ENCODE measurements around the gene FNDC11.

The FNDC11 gene

DNA sequence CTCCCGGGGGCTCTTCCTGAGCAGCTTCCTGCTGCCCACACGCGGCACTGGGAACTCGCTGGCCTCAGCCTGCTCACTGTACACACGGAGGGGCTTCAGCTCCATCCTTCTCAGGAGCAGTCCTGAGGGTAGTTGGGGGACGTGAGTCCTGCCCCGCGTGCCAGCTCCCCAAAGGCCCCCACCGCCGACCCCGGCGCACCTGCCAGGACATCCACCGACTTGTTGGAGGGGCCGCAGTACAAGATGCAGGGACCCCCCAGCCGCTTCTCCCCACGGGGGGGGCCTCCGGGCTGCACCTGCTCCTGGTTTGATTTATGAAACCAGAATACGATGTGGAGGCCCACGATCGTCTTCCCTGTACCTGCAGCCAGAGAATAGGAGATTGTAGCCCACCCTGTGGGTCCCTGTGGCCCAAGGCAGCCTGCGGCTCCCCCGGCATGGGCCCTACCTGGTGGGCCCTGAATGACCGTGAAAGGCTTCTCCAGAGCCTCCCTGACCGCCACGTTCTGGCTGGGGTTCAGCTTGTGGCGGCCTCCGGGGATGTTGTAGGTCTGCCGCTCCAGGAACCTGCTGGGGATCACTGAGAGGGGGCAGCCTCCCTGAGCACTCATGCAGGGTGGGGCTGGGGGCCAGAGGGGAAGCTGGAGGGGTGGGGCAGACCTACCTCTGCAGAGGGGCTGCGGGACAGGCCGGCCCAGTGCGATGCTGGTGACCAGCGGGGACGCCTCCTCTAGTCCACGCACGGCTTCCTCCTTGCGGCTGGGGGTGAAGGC is 7.9 kb downstream of the FNDC11 start:
- H3K4me1 Mint-ChIP-seq = no peaks in the 10 kb centered on the region

GRCh38 chr20:63562461-63563224 is 8.7 kb downstream of the FNDC11 start:
- ATAC-seq (no peak), DNase-seq (no peak)
- Mint-ChIP-seq H3K4me1 (peaks cover 7% of the 10 kb centered on the region), H3K4me3 (no peak overlapping the region), H3K27ac (no peak overlapping the region), H3K36me3 (ENCODE audit: low read depth) (peaks cover 3% of the 10 kb centered on the region), H3K27me3 (no peaks in the 10 kb centered on the region), H3K9me3 (no peaks in the 10 kb centered on the region)

More for the DNA sequence above, 7.9 kb downstream of the FNDC11 start:
- H3K36me3 Mint-ChIP-seq (ENCODE audit: low read depth) = peaks cover 3% of the 10 kb centered on the region
- no peaks in the 10 kb centered on the region for H3K9me3 Mint-ChIP-seq
- ATAC-seq (no peak), DNase-seq (no peak)
- no peak overlapping the region for H3K27ac Mint-ChIP-seq
- no peaks in the 10 kb centered on the region for H3K27me3 Mint-ChIP-seq
- no peak overlapping the region for H3K4me3 Mint-ChIP-seq

GRCh38 chr20:63563225-63563935 is 9.4 kb downstream of the FNDC11 start:
- DNase-seq = no peak
- Mint-ChIP-seq H3K9me3 (no peaks in the 10 kb centered on the region), H3K4me3 (no peak overlapping the region), H3K4me1 (peaks cover 14% of the 10 kb centered on the region), H3K27ac (no peak overlapping the region), H3K27me3 (peaks cover 3% of the 10 kb centered on the region), H3K36me3 (ENCODE audit: low read depth) (peaks cover 3% of the 10 kb centered on the region)
- ATAC-seq = no peak

DNA sequence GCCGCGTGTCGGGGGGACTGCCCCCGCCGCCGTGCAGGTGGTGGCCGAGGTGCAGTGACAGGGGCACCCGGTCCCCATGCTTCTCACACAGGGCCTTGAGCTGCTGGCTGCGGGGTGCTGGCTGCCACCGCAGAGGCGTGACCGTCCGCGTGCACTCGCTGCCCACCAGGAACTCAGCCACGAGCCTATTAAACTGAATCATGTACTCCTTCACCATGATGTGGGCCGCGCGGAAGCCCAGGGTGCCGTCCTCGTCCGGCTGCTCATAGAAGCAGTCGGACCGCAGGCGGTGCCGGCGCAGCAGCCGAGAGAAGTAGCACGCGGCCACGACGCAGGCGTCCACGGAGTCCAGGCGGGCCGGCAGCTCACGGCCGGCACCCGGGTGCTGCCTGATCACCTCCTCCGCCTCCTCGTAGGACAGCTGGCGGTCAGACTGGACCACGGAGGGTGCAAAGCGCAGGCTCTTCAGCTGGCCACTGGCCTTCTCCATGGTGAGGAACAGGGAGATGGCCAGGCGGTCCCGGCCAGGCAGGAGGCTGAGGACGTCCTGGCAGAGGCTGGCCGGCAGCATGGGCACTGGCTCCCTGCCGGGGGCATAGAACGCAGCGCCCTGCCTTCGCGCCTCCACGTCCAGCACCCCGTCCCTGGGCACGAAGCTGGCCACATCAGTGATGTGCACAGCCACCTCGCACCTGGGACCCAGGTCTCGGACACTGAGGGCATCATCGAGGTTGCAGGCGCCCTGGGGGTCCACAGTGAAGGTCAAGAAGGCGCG is 10.3 kb downstream of the FNDC11 start:
- Mint-ChIP-seq H3K9me3 (no peaks in the 10 kb centered on the region), H3K27ac (no peak overlapping the region), H3K36me3 (ENCODE audit: low read depth) (peaks cover 3% of the 10 kb centered on the region), H3K27me3 (peaks cover 3% of the 10 kb centered on the region), H3K4me3 (no peak overlapping the region), H3K4me1 (peaks cover 21% of the 10 kb centered on the region)
- ATAC-seq (no peak), DNase-seq (no peak)

GRCh38 chr20:63565021-63565698 is 11.2 kb downstream of the FNDC11 start:
- Mint-ChIP-seq H3K4me1 (peaks cover 25% of the 10 kb centered on the region), H3K27ac (no peak overlapping the region), H3K9me3 (no peaks in the 10 kb centered on the region), H3K27me3 (peaks cover 3% of the 10 kb centered on the region), H3K4me3 (no peak overlapping the region), H3K36me3 (ENCODE audit: low read depth) (peaks cover 3% of the 10 kb centered on the region)
- no peak for DNase-seq
- ATAC-seq = no peak

- Mint-ChIP-seq H3K27ac (no peak overlapping the region), H3K4me3 (no peak overlapping the region), H3K4me1 (peaks cover 25% of the 10 kb centered on the region), H3K9me3 (no peaks in the 10 kb centered on the region), H3K27me3 (peaks cover 3% of the 10 kb centered on the region), H3K36me3 (ENCODE audit: low read depth) (no peaks in the 10 kb centered on the region)
- DNase-seq = no peak
- no peak for ATAC-seq
Observed at GRCh38 chr20:63565699-63566335, 11.9 kb downstream of the FNDC11 start.

- H3K4me1 Mint-ChIP-seq = peaks cover 25% of the 10 kb centered on the region
- peak; percentile 8 for DNase-seq
- no peak overlapping the region for H3K4me3 Mint-ChIP-seq
- H3K36me3 Mint-ChIP-seq (ENCODE audit: low read depth) = no peaks in the 10 kb centered on the region
- no peak overlapping the region for H3K27ac Mint-ChIP-seq
- H3K27me3 Mint-ChIP-seq = peaks cover 3% of the 10 kb centered on the region
- H3K9me3 Mint-ChIP-seq = no peaks in the 10 kb centered on the region
- no peak for ATAC-seq
Observed at GRCh38 chr20:63566395-63567135, 12.6 kb downstream of the FNDC11 start.

GRCh38 chr20:63567136-63567385 is 13.1 kb downstream of the FNDC11 start:
- Mint-ChIP-seq H3K27ac (no peak overlapping the region), H3K9me3 (no peaks in the 10 kb centered on the region), H3K4me3 (no peak overlapping the region), H3K27me3 (peaks cover 3% of the 10 kb centered on the region), H3K36me3 (ENCODE audit: low read depth) (no peaks in the 10 kb centered on the region), H3K4me1 (peaks cover 25% of the 10 kb centered on the region)
- ATAC-seq (no peak), DNase-seq (no peak)

- peak overlapping the region; percentile 39 for H3K27ac Mint-ChIP-seq
- peak; percentile 64 for DNase-seq
- peaks cover 25% of the 10 kb centered on the region for H3K4me1 Mint-ChIP-seq
- H3K27me3 Mint-ChIP-seq = peaks cover 3% of the 10 kb centered on the region
- no peaks in the 10 kb centered on the region for H3K36me3 Mint-ChIP-seq (ENCODE audit: low read depth)
- no peaks in the 10 kb centered on the region for H3K9me3 Mint-ChIP-seq
- peak overlapping the region; percentile 54 for H3K4me3 Mint-ChIP-seq
- peak; percentile 81 for ATAC-seq
Observed at GRCh38 chr20:63567386-63568169, 13.6 kb downstream of the FNDC11 start.

DNA sequence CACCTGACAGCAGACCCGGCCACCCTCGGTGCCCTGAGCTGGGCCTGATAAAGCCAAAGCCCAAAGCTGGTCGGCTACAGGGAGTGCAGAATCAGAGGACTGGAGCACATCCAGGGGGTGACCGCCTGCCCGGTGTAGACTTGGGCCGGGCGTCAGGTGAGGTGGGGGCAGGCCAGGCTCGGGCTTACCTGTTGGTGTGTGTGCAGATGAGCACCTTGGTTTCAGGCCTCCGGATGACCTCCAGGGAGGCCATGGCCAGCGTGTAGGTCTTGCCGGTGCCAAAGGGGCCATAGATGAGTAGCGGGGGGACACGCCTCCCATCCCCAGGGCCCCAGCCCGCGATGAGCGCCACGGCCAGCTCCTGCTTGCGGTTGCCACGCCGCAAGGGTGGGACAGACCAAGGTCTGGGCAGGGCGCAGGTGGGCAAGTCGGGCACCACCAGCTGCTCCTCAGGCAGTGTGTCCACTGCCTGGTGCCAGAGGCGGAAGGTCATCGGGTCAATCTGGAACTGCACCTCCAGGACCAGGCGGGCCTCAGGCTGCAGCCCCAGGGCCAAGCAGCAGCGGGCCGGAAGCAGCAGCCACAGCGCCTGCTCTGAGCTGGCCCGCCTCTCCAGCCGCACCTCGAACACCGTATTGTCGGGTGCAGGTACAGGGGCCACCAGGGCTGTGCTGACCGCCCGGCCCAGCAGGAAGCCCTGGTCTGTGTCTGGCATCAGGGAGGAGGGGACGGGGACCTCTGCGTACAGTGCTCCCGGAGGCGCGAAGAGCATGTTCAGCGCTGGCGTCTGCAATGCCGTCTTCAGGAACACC is 14.4 kb downstream of the FNDC11 start:
- Mint-ChIP-seq H3K36me3 (ENCODE audit: low read depth) (no peaks in the 10 kb centered on the region), H3K27me3 (peaks cover 3% of the 10 kb centered on the region), H3K4me1 (peaks cover 25% of the 10 kb centered on the region), H3K27ac (no peak overlapping the region), H3K9me3 (no peaks in the 10 kb centered on the region), H3K4me3 (peak overlapping the region; percentile 54)
- ATAC-seq (no peak), DNase-seq (no peak)

DNA sequence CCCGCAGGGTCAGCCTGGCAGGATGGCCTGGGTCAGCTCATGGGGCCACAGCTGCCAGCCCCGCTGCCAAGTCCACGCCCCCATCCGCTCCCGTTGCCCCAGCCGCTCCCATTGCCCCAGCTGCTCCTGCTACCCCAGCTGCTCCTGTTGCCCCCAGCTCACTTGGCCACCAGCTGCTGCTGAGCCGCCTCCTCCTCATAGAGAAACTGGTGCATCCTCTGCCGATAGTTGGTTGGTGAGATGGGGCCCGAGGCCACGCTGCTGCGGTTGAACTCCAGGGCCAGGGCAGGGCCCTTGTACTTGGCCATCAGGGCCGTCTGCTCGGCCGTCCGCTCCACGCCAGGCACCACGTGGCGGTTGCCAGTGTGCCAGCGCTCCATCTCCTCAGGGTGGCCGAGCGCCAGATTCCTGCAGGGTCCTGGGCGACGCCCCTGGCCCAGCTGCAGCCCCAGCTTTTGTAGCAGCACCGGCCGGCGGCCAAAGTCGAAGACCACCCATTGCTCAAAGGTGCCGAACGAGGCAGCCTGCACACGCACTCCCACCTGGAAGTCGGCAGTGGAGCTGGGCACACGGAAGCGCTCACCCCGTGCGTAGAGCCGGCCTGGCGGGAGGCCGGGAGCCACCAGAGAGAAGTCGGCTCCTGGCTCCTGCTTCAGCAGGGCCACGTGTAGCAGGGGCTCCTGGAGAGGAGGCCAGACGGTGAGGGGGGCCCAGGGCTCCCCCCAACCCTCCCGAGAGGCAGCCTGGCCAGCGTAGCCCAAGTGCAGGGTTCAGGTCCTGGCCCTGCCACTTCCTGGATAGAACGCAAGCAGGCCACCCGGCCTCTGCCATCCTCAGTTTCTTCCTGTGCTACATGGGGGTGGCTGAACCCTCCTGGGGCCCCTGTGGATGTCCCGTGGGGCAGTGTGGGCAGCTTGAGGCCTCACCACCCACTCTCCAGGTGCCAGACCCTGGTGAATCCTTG is 15.3 kb downstream of the FNDC11 start:
- Mint-ChIP-seq H3K4me3 (no peak overlapping the region), H3K4me1 (peaks cover 28% of the 10 kb centered on the region), H3K36me3 (ENCODE audit: low read depth) (no peaks in the 10 kb centered on the region), H3K9me3 (no peaks in the 10 kb centered on the region), H3K27ac (no peak overlapping the region), H3K27me3 (peaks cover 3% of the 10 kb centered on the region)
- ATAC-seq (no peak), DNase-seq (no peak)
